H9 (cell line): ENCODE measurements around the gene COLEC12. TPM values are rescaled to one million over a fixed set of nuclear protein-coding genes. Genes with fewer than 3 reads are reported as not detected.

Experiments used
- DNase-seq: peaks from one replicate; pipeline ENCODE4 v3.0.0-alpha.2; 2017
- H2AFZ ChIP-seq: one replicate; pipeline ENCODE4 v1.6.1; 2013; ENCODE audit warnings: mild to moderate bottlenecking, low read length, control low read depth, moderate library complexity
- H2AK5ac ChIP-seq: 2 replicates; pipeline ENCODE4 v1.6.1; 2013; ENCODE audit warnings: low read length, control low read depth, mixed read lengths; ENCODE audit not compliant: insufficient read length
- H2BK120ac ChIP-seq: one replicate; pipeline ENCODE4 v1.6.1; 2013; ENCODE audit warnings: low read depth, mild to moderate bottlenecking, low read length, control low read depth, inconsistent platforms; ENCODE audit not compliant: poor library complexity, severe bottlenecking
- H2BK12ac ChIP-seq: 2 replicates; pipeline ENCODE4 v1.6.1; 2013; ENCODE audit warnings: low read length, control low read depth, mixed read lengths, low read depth; ENCODE audit not compliant: insufficient read length
- H2BK15ac ChIP-seq: 2 replicates; pipeline ENCODE4 v1.6.1; 2013; ENCODE audit warnings: low read depth, low read length, control low read depth
- H2BK20ac ChIP-seq: one replicate; pipeline ENCODE4 v1.6.1; 2013; ENCODE audit warnings: low read depth, mild to moderate bottlenecking, low read length, control low read depth, inconsistent platforms; ENCODE audit not compliant: poor library complexity, severe bottlenecking
- H2BK5ac ChIP-seq: 2 replicates; pipeline ENCODE4 v1.6.1; 2013; ENCODE audit warnings: low read length, control low read depth, mixed read lengths; ENCODE audit not compliant: insufficient read length
- H3K14ac ChIP-seq: 2 replicates; pipeline ENCODE4 v1.6.1; 2013; ENCODE audit warnings: low read length, control low read depth; ENCODE audit not compliant: insufficient read depth
- H3K18ac ChIP-seq: 2 replicates; pipeline ENCODE4 v1.6.1; 2013; ENCODE audit warnings: low read depth, mild to moderate bottlenecking, mixed read lengths, low read length, control low read depth; ENCODE audit not compliant: insufficient read length
- H3K23ac ChIP-seq: 2 replicates; pipeline ENCODE4 v1.6.1; 2013; ENCODE audit warnings: low read length, control low read depth, mixed read lengths, low read depth; ENCODE audit not compliant: insufficient read length
- H3K23me2 ChIP-seq: 2 replicates; pipeline ENCODE4 v1.6.1; 2013; ENCODE audit warnings: low read depth, mild to moderate bottlenecking, mixed read lengths, low read length, control low read depth; ENCODE audit not compliant: insufficient read length, poor library complexity, severe bottlenecking
- H3K27ac ChIP-seq: 2 replicates; pipeline ENCODE4 v1.5.1; 2013; ENCODE audit warnings: low read length, control low read depth, mixed read lengths, low read depth; ENCODE audit not compliant: insufficient read length
- H3K27me3 ChIP-seq: 2 replicates; pipeline ENCODE4 v1.6.1; 2013; ENCODE audit warnings: low read length, control low read depth, inconsistent platforms; ENCODE audit not compliant: insufficient read depth
- H3K4ac ChIP-seq: 2 replicates; pipeline ENCODE4 v1.6.1; 2013; ENCODE audit warnings: low read depth, mild to moderate bottlenecking, control low read depth, inconsistent platforms, low read length, moderate library complexity
- H3K4me1 ChIP-seq: 2 replicates; pipeline ENCODE4 v1.6.1; 2013; ENCODE audit warnings: low read length, control low read depth, inconsistent platforms; ENCODE audit not compliant: insufficient read depth
- H3K4me2 ChIP-seq: 2 replicates; pipeline ENCODE4 v1.6.1; 2013; ENCODE audit warnings: low read length, control low read depth, mixed read lengths; ENCODE audit not compliant: insufficient read length, insufficient read depth
- H3K56ac ChIP-seq: 2 replicates; pipeline ENCODE4 v1.6.1; 2013; ENCODE audit warnings: low read depth, mild to moderate bottlenecking, mixed read lengths, low read length, control low read depth; ENCODE audit not compliant: insufficient read length
- H3K79me1 ChIP-seq: 2 replicates; pipeline ENCODE4 v1.6.1; 2013; ENCODE audit warnings: low read depth, mild to moderate bottlenecking, moderate library complexity, low read length, control low read depth, inconsistent platforms; ENCODE audit not compliant: insufficient read depth, poor library complexity, severe bottlenecking
- H3K79me2 ChIP-seq: 2 replicates; pipeline ENCODE4 v1.6.1; 2013; ENCODE audit warnings: low read length, control low read depth, inconsistent platforms; ENCODE audit not compliant: insufficient read depth
- H3K9ac ChIP-seq: 2 replicates; pipeline ENCODE4 v1.6.1; 2013; ENCODE audit warnings: low read length, control low read depth, mixed read lengths; ENCODE audit not compliant: insufficient read length; ENCODE audit errors: extremely low read depth
- H3K9me3 ChIP-seq: one replicate; pipeline ENCODE4 v1.6.1; 2013; ENCODE audit warnings: low read depth, low read length, inconsistent platforms; ENCODE audit not compliant: control insufficient read depth
- H3T11ph ChIP-seq: one replicate; pipeline ENCODE4 v1.6.1; 2013; ENCODE audit warnings: mild to moderate bottlenecking, low read length, control low read depth, inconsistent platforms
- H4K20me1 ChIP-seq: one replicate; pipeline ENCODE4 v1.6.1; 2013; ENCODE audit not compliant: control insufficient read depth, insufficient read length, insufficient read depth
- H4K5ac ChIP-seq: 2 replicates; pipeline ENCODE4 v1.6.1; 2013; ENCODE audit warnings: low read depth, mild to moderate bottlenecking, mixed read lengths, low read length, control low read depth; ENCODE audit not compliant: insufficient read length
- H4K8ac ChIP-seq: replicated peaks from 2 replicates; pipeline ENCODE4 v1.6.1; 2013; ENCODE audit warnings: low read length, control low read depth, mixed read lengths, low read depth; ENCODE audit not compliant: insufficient read length
- H4K91ac ChIP-seq: 2 replicates; pipeline ENCODE4 v1.6.1; 2013; ENCODE audit warnings: low read depth, mild to moderate bottlenecking, moderate library complexity, mixed read lengths, low read length, control low read depth; ENCODE audit not compliant: insufficient read length
- H3K27ac Mint-ChIP-seq, 3 experiments: 2 replicates in 2 of 3; 3 replicates in 1 of 3; pipeline ENCODE4 v1.8.0; 2020 to 2021; ENCODE audit warnings: mixed read lengths in 3 of 3, mild to moderate bottlenecking in 1 of 3, moderate library complexity in 1 of 3
- H3K27me3 Mint-ChIP-seq: 2 replicates; pipeline ENCODE4 v1.8.0; 2021; ENCODE audit warnings: low read depth, mild to moderate bottlenecking, moderate library complexity, mixed read lengths
- H3K36me3 Mint-ChIP-seq, 3 experiments: 2 replicates in 2 of 3; 3 replicates in 1 of 3; pipeline ENCODE4 v1.8.0; 2020 to 2021; ENCODE audit warnings: low read depth in 3 of 3, mixed read lengths in 3 of 3; ENCODE audit not compliant: insufficient read depth in 1 of 3
- H3K4me1 Mint-ChIP-seq, 2 experiments: 2 replicates each; pipeline ENCODE4 v1.8.0; 2020; ENCODE audit warnings: mixed read lengths in 2 of 2
- H3K4me3 Mint-ChIP-seq, 2 experiments: 2 replicates in 1 of 2; 3 replicates in 1 of 2; pipeline ENCODE4 v1.8.0; 2020 to 2021; ENCODE audit warnings: mild to moderate bottlenecking in 2 of 2, mixed read lengths in 2 of 2, moderate library complexity in 1 of 2
- H3K9me3 Mint-ChIP-seq, 2 experiments: 2 replicates in 1 of 2; 3 replicates in 1 of 2; pipeline ENCODE4 v1.8.0; 2020; ENCODE audit warnings: mild to moderate bottlenecking in 2 of 2, mixed read lengths in 2 of 2, moderate library complexity in 1 of 2
- CTCF ChIP-seq: fragments of 200-600 bp; sonication (generic); conservative IDR thresholded peaks from 3 replicates; pipeline ENCODE4 v1.8.0; 2021; ENCODE audit warnings: antibody characterized with exemption, mild to moderate bottlenecking
- WGBS: extraction: QIAGEN DNeasy Blood & Tissue Kit; methylation state at CpG from one replicate; pipeline ENCODE4 v1.1.7; 2013; ENCODE audit warnings: missing lambda C conversion rate, low lambda C conversion rate, mixed read lengths; ENCODE audit not compliant: insufficient read length; ENCODE audit errors: extremely low coverage; 5-methylcytosine and 5-hydroxymethylcytosine counted together
- total RNA-seq: library from RNA; stranded (reverse); gene quantifications from 2 replicates; pipeline ENCODE4 v1.2.1, GENCODE V29; 2021

COLEC12 gene
- total RNA-seq, 1 experiment from 2014 or later: 0.70 TPM

- no peak overlapping the region for H3K23ac ChIP-seq
- H3K9me3 Mint-ChIP-seq: no peaks in the 10 kb centered on the region
- H2BK5ac ChIP-seq: no peak overlapping the region
- WGBS: no CpG with 5 or more reads among the region's 1 CpG
- no peak for DNase-seq
- TF ChIP-seq CTCF: no peak
- no peak overlapping the region for H3K27ac ChIP-seq
- no peaks in the 10 kb centered on the region for H3K36me3 Mint-ChIP-seq
- H3K27ac Mint-ChIP-seq: no peak overlapping the region
- H3T11ph ChIP-seq: no peak overlapping the region
- no peak overlapping the region for H4K8ac ChIP-seq
- H3K27me3 Mint-ChIP-seq: no peaks in the 10 kb centered on the region
- no peaks in the 10 kb centered on the region for H4K20me1 ChIP-seq
- no peaks in the 10 kb centered on the region for H3K9me3 ChIP-seq
- H3K56ac ChIP-seq: no peak overlapping the region
- no peak overlapping the region for H2AK5ac ChIP-seq
- no peak overlapping the region for H2BK15ac ChIP-seq
- no peaks in the 10 kb centered on the region for H3K23me2 ChIP-seq
- H2BK120ac ChIP-seq: no peak overlapping the region
- no peaks in the 10 kb centered on the region for H3K79me2 ChIP-seq
- H2AFZ ChIP-seq: no peak overlapping the region
- peaks cover 2% of the 10 kb centered on the region; the same call in 1 of the 2 replicates for H3K4me1 ChIP-seq
- peaks cover 15 to 17% of the 10 kb centered on the region in 2 experiments for H3K4me1 Mint-ChIP-seq
- no peak overlapping the region for H3K18ac ChIP-seq
- no peak overlapping the region for H2BK12ac ChIP-seq
- no peak overlapping the region for H3K4ac ChIP-seq
- no peak overlapping the region for H3K9ac ChIP-seq
- no peak overlapping the region for H4K91ac ChIP-seq
- no peak overlapping the region for H3K4me2 ChIP-seq
- no peaks in the 10 kb centered on the region for H3K79me1 ChIP-seq
- H3K4me3 Mint-ChIP-seq: no peak overlapping the region
- no peaks in the 10 kb centered on the region for H3K27me3 ChIP-seq
- no peak overlapping the region for H4K5ac ChIP-seq
- H3K14ac ChIP-seq: no peak overlapping the region
- H2BK20ac ChIP-seq: no peak overlapping the region
Measured at GRCh38 chr18:416930-417329, 83.6 kb downstream of the COLEC12 start.
